NOMO-1 treated with DMSO at 0.1 percent for 48 hours (cell line): ENCODE results near the gene SRGAP3.

Experiments used
- DNase-seq: peaks from one replicate; lab custom pipeline; 2025; ENCODE audit not compliant: unreplicated experiment; lab: John Stamatoyannopoulos, UW

SRGAP3 gene

GRCh38 chr3:9254764-9255163 lies 5.3 kb upstream of the SRGAP3 start:
- DNase-seq, result no peak

GRCh38 chr3:9253327-9253726 lies 3.9 kb upstream of the SRGAP3 start:
- no peak for DNase-seq

- no peak for DNase-seq
Measured at GRCh38 chr3:9251055-9251786, 1.8 kb upstream of the SRGAP3 start.

- no peak for DNase-seq
Measured at GRCh38 chr3:9250236-9250635, 790 bp upstream of the SRGAP3 start.

GRCh38 chr3:9248522-9249271 lies 749 bp downstream of the SRGAP3 start:
- DNase-seq, result peak; percentile 37

GRCh38 chr3:9247941-9248521 lies 1.4 kb downstream of the SRGAP3 start:
- DNase-seq, result no peak

- no peak for DNase-seq
Measured at GRCh38 chr3:9247361-9247940, 2.0 kb downstream of the SRGAP3 start.

GRCh38 chr3:9246189-9246588 lies 3.3 kb downstream of the SRGAP3 start:
- no peak for DNase-seq

GRCh38 chr3:9244495-9245183 lies 4.8 kb downstream of the SRGAP3 start:
- DNase-seq, result no peak

GRCh38 chr3:9241956-9242355 lies 7.5 kb downstream of the SRGAP3 start:
- DNase-seq, result no peak

- no peak for DNase-seq
Measured at GRCh38 chr3:9239680-9240079, 9.8 kb downstream of the SRGAP3 start.

- DNase-seq, result no peak
Measured at GRCh38 chr3:9238721-9239295, 10.6 kb downstream of the SRGAP3 start.

- no peak for DNase-seq
Measured at GRCh38 chr3:9238276-9238675, 11.2 kb downstream of the SRGAP3 start.

- DNase-seq, result no peak
Measured at GRCh38 chr3:9233814-9234600, 15.4 kb downstream of the SRGAP3 start.

- no peak for DNase-seq
Measured at GRCh38 chr3:9233101-9233500, 16.3 kb downstream of the SRGAP3 start.

GRCh38 chr3:9231937-9232336 lies 17.5 kb downstream of the SRGAP3 start:
- no peak for DNase-seq

- no peak for DNase-seq
Measured at GRCh38 chr3:9231471-9231870, 18.0 kb downstream of the SRGAP3 start.

- no peak for DNase-seq
Measured at GRCh38 chr3:9231006-9231405, 18.4 kb downstream of the SRGAP3 start.

- DNase-seq, result no peak
Measured at GRCh38 chr3:9230596-9230995, 18.9 kb downstream of the SRGAP3 start.

- DNase-seq, result no peak
Measured at GRCh38 chr3:9229879-9230278, 19.6 kb downstream of the SRGAP3 start.
